VCaP (cell line): Measurements from ENCODE around the gene FAM120B.

Experiments
- H3K27ac ChIP-seq: fragments of 450-650 bp; 2 replicates; pipeline ENCODE4 v1.5.1; 2017
- TF ChIP-seq, protein P1 (sequence below): fragments of 450-650 bp; conservative IDR thresholded peaks from 2 replicates; pipeline ENCODE4 v1.5.1; 2017; ENCODE audit warnings: mild to moderate bottlenecking, moderate library complexity

Gene FAM120B

GRCh38 chr6:170279977-170280688, 26.4 kb upstream of the FAM120B start:
- TF ChIP-seq, protein P1, sequence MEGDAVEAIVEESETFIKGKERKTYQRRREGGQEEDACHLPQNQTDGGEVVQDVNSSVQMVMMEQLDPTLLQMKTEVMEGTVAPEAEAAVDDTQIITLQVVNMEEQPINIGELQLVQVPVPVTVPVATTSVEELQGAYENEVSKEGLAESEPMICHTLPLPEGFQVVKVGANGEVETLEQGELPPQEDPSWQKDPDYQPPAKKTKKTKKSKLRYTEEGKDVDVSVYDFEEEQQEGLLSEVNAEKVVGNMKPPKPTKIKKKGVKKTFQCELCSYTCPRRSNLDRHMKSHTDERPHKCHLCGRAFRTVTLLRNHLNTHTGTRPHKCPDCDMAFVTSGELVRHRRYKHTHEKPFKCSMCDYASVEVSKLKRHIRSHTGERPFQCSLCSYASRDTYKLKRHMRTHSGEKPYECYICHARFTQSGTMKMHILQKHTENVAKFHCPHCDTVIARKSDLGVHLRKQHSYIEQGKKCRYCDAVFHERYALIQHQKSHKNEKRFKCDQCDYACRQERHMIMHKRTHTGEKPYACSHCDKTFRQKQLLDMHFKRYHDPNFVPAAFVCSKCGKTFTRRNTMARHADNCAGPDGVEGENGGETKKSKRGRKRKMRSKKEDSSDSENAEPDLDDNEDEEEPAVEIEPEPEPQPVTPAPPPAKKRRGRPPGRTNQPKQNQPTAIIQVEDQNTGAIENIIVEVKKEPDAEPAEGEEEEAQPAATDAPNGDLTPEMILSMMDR = no peak
- H3K27ac ChIP-seq = no peak overlapping the region

DNA sequence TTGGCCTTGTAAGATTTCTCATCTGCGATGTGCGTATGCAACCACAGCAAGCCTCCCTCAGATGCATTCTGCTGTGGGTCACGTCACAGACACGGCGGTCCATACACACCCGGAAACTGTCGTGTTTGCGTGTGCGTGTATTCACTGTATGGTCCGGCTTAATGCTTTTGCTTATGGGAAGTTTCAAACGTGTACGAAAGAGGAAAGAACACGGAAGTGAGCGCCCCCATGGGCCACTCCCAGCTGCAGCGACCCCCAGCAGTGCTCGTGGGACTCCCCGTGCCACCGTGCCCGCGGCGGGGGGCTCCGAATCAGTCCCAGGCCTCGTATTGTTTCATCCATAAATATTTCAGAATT, 25.9 kb upstream of the FAM120B start:
- TF ChIP-seq, protein P1 = no peak
- no peak overlapping the region for H3K27ac ChIP-seq

DNA sequence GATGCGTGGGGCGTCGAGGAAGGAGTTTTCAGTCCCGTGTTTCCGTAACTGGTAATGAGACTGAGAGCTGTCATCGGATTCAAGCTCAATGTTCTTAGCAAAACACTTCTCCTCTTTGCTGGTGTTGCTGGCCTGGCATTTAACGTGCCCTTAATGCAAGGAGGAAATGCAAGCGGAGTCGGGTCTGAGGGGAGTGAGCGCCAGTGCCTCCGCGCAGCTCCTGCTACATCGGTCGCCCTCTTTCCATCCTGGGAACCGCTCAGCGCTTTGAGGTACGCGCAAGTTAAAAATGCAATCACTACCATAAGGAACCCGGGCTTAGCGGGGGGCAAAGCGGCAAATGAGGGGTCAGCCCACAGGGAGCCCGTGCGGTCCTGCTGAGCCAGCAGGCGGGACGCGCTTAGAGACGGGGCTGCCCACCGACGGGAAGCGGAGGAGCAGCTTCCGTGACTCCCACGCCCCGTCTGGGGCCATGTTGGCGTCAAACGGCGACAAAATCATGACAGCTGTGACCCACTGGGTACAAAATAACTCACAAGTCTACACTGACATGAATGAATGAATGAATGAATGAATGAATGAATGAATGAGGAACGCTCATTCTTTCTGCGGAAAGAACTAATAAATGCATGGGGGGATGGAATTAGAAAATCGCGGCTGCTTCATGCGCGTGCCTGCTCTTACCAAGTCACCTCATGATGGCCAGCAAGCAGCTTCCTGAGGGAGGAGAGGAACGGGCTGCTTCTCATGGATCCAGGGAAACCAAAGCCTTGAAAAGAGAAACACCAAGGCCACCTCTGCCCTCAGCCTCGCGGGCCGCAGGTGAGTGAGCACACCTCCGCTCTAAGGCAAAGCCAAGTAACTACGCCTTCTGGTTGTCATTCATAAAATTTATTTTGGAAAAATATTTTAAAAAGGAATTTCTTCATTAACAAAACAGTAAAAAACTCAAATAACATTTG, 24.9 kb upstream of the FAM120B start:
- TF ChIP-seq, protein P1 = no peak
- H3K27ac ChIP-seq = no peak overlapping the region

GRCh38 chr6:170282512-170283158, 23.9 kb upstream of the FAM120B start:
- no peak overlapping the region for H3K27ac ChIP-seq
- TF ChIP-seq, protein P1 = no peak

- H3K27ac ChIP-seq = no peak overlapping the region
- TF ChIP-seq, protein P1 = no peak
Measured at GRCh38 chr6:170283212-170284081, 23.1 kb upstream of the FAM120B start.

GRCh38 chr6:170284126-170284773, 22.3 kb upstream of the FAM120B start:
- H3K27ac ChIP-seq = no peak overlapping the region
- TF ChIP-seq, protein P1 = no peak
